Iris pigment epithelial cell (primary cell): ENCODE measurements around the gene SLC22A31.

Experiments used
- DNase-seq: peaks from one replicate; pipeline ENCODE4 v3.0.0-alpha.2; 2011; ENCODE audit warnings: low read depth

Gene SLC22A31

GRCh38 chr16:89164847-89165680, 35.3 kb downstream of the SLC22A31 start:
- no peak for DNase-seq

- no peak for DNase-seq
Observed at GRCh38 chr16:89164436-89164835, 35.9 kb downstream of the SLC22A31 start.

- no peak for DNase-seq
Observed at GRCh38 chr16:89163297-89163696, 37.0 kb downstream of the SLC22A31 start.

- no peak for DNase-seq
Observed at GRCh38 chr16:89161763-89162713, 38.3 kb downstream of the SLC22A31 start.

- no peak for DNase-seq
Observed at GRCh38 chr16:89160977-89161701, 39.2 kb downstream of the SLC22A31 start.

- DNase-seq = no peak
Observed at GRCh38 chr16:89159850-89160354, 40.4 kb downstream of the SLC22A31 start.

GRCh38 chr16:89159066-89159849, 41.1 kb downstream of the SLC22A31 start:
- no peak for DNase-seq

GRCh38 chr16:89157778-89158177, 42.6 kb downstream of the SLC22A31 start:
- no peak for DNase-seq

- no peak for DNase-seq
Observed at GRCh38 chr16:89156740-89157645, 43.3 kb downstream of the SLC22A31 start.

GRCh38 chr16:89155851-89156739, 44.2 kb downstream of the SLC22A31 start:
- no peak for DNase-seq

GRCh38 chr16:89155184-89155679, 45.1 kb downstream of the SLC22A31 start:
- DNase-seq = peak; percentile 79

- no peak for DNase-seq
Observed at GRCh38 chr16:89154390-89155183, 45.8 kb downstream of the SLC22A31 start.

GRCh38 chr16:89153848-89154271, 46.5 kb downstream of the SLC22A31 start:
- no peak for DNase-seq

- DNase-seq = no peak
Observed at GRCh38 chr16:89152831-89153700, 47.3 kb downstream of the SLC22A31 start.

GRCh38 chr16:89150981-89151380, 49.4 kb downstream of the SLC22A31 start:
- DNase-seq = no peak

GRCh38 chr16:89150090-89150835, 50.1 kb downstream of the SLC22A31 start:
- DNase-seq = no peak
